GM21576 (cell line): ENCODE data around the gene SLC43A3.
"Not testable (repeated sequence)": the region's sequence is repeated elsewhere in the genome, so short reads cannot be mapped to it uniquely, and the experiment has no call there.

Experiments
- ATAC-seq: cut with Tn5 transposase; IDR thresholded peaks from one replicate; pipeline ENCODE4 v1.9.1; 2021; ENCODE audit warnings: mild to moderate bottlenecking, moderate library complexity; ENCODE audit not compliant: unreplicated experiment

The SLC43A3 gene

GRCh38 chr11:57361420-57361819 is 65.5 kb downstream of the SLC43A3 start:
- ATAC-seq = not testable (repeated sequence)

GRCh38 chr11:57360991-57361390 is 65.9 kb downstream of the SLC43A3 start:
- no peak for ATAC-seq

- ATAC-seq = no peak
These were observed 66.8 kb downstream of the SLC43A3 start for GRCh38 chr11:57359896-57360690.

GRCh38 chr11:57359396-57359795 is 67.5 kb downstream of the SLC43A3 start:
- ATAC-seq = no peak

- ATAC-seq = no peak
These were observed 67.9 kb downstream of the SLC43A3 start for GRCh38 chr11:57358991-57359390.

- no peak for ATAC-seq
These were observed 68.4 kb downstream of the SLC43A3 start for GRCh38 chr11:57358543-57358961.

- no peak for ATAC-seq
These were observed 69.1 kb downstream of the SLC43A3 start for GRCh38 chr11:57357856-57358255.

GRCh38 chr11:57357310-57357709 is 69.6 kb downstream of the SLC43A3 start:
- ATAC-seq = no peak
